Measurements from ENCODE around the gene SETDB1. TPM values are rescaled to one million over a fixed set of nuclear protein-coding genes. Genes with fewer than 3 reads are reported as not detected.
"Not testable (repeated sequence)": the region's sequence is repeated elsewhere in the genome, so short reads cannot be mapped to it uniquely, and the experiment has no call there.

SETDB1 gene
- total and polyA plus RNA-seq, 2 of the 8 experiments (the other 6 are each of a cell fraction or from before 2014, with no cell fraction given) = 27.5 to 48.8 TPM

- H2BK5ac ChIP-seq (ENCODE audit: low read depth, low read length); H2BK12ac ChIP-seq (ENCODE audit: low read depth, low read length); H4K20me1 ChIP-seq (replicated peaks in 1 of 2; ENCODE audit: control insufficient read depth in 1 of 2, insufficient read depth in 2 of 2, low read length in 2 of 2); H3K36me3 ChIP-seq (ENCODE audit: control insufficient read depth in 2 of 4, insufficient read depth in 4 of 4, low read length in 3 of 4); H3K56ac ChIP-seq (replicated peaks; ENCODE audit: insufficient read length, low read depth, low read length); H2BK15ac ChIP-seq (ENCODE audit: low read length); H3K4me1 ChIP-seq (replicated peaks in 1 of 4; ENCODE audit: control insufficient read depth in 3 of 4, insufficient read depth in 4 of 4, low read length in 3 of 4); H3K4me3 ChIP-seq (ENCODE audit: extremely low read depth in 1 of 4, insufficient read depth in 2 of 4, low read depth in 3 of 4, low read length in 4 of 4); H4K8ac ChIP-seq (ENCODE audit: extremely low read depth, insufficient read depth, low read length); H3K4me2 ChIP-seq (ENCODE audit: insufficient read depth in 1 of 2, low read depth in 2 of 2, low read length in 2 of 2); H3K27ac ChIP-seq (ENCODE audit: low read depth, low read length); H3K23me2 ChIP-seq (ENCODE audit: low read depth, low read length); H4K5ac ChIP-seq (ENCODE audit: insufficient read length, low read depth, low read length); H3K9me3 ChIP-seq (ENCODE audit: insufficient read depth in 2 of 2, low read depth in 1 of 2, low read length in 1 of 2); H2AFZ ChIP-seq (ENCODE audit: low read length); FAIRE-seq; H2BK20ac ChIP-seq (ENCODE audit: low read length); H3K18ac ChIP-seq (ENCODE audit: extremely low read depth, low read length); H3K9ac ChIP-seq (replicated peaks in 1 of 4; ENCODE audit: extremely low read depth in 1 of 4, low read depth in 3 of 4, low read length in 3 of 4); H3K14ac ChIP-seq (ENCODE audit: insufficient read length); H4K91ac ChIP-seq (replicated peaks; ENCODE audit: insufficient read length, low read length); DNase-seq (ENCODE audit: low read depth in 1 of 2, low spot score in 2 of 2); H2BK120ac ChIP-seq (replicated peaks; ENCODE audit: low read depth, low read length); H3K79me1 ChIP-seq (ENCODE audit: low read depth, low read length); H3K23ac ChIP-seq (ENCODE audit: insufficient read length); H2AK5ac ChIP-seq (ENCODE audit: low read depth, low read length); H3K27me3 ChIP-seq (replicated peaks in 1 of 4; ENCODE audit: control insufficient read depth in 3 of 4, extremely low read depth in 1 of 4, insufficient read depth in 3 of 4, low read length in 3 of 4); H3K4ac ChIP-seq (replicated peaks; ENCODE audit: insufficient read length, low read depth, low read length): not testable (repeated sequence)
- ChIA-PET CTCF (ENCODE audit: partially characterized antibody) (interaction anchor here (0.6 to 1.2 kb wide), 2 partner anchors 65 to 102 kb away, joined by 3 read pairs; no protein-coding TSS in a partner anchor), POLR2A (ENCODE audit: partially characterized antibody) (interaction anchor here (0.6 to 1.6 kb wide), 2 partner anchors 213 to 300 kb away, joined by 3 read pairs; partner anchors contain the start of gene MCL1)
- 83% methylated on average over 2 of the region's 2 CpGs; no CpG with 5 or more reads in 1 of the 2 experiments for WGBS, 2 experiments (ENCODE audit: extremely low coverage in 1 of 2, insufficient coverage in 1 of 2, insufficient read length in 1 of 2, insufficient replicate concordance in 2 of 2, low coverage in 1 of 2, low lambda C conversion rate in 2 of 2, missing lambda C conversion rate in 1 of 2)
- H3K79me2 ChIP-seq (ENCODE audit: control insufficient read depth in 1 of 2, insufficient read depth in 2 of 2, low read length in 2 of 2) = peaks cover 4 to 18% of the 10 kb centered on the region in 2 experiments; a peak in 3 of 4 replicates
Measured at GRCh38 chr1:150878931-150879330, 47.2 kb upstream of the SETDB1 start.

Measured in H1 (cell line).